Loucy (cell line): Measurements from ENCODE around the gene ATXN7L1.
"Not testable (repeated sequence)": the region's sequence is repeated elsewhere in the genome, so short reads cannot be mapped to it uniquely, and the experiment has no call there.

Experiments used
- H2AFZ ChIP-seq: fragments of 200-600 bp; sonication (generic); 2 replicates; pipeline ENCODE4 v1.6.0; 2016; ENCODE audit warnings: antibody characterized with exemption, mild to moderate bottlenecking, low read length, moderate library complexity
- H3F3A ChIP-seq: fragments of 200-600 bp; 2 replicates; pipeline ENCODE4 v1.6.0; 2016; ENCODE audit warnings: antibody characterized with exemption, low read depth, mild to moderate bottlenecking
- H3K27me3 ChIP-seq: fragments of 200-600 bp; sonication (generic); 2 replicates; pipeline ENCODE4 v1.6.1; 2014; ENCODE audit warnings: low read length, mild to moderate bottlenecking; ENCODE audit not compliant: insufficient read depth, poor library complexity, severe bottlenecking
- H3K36me3 ChIP-seq: fragments of 200-600 bp; sonication (generic); 2 replicates; pipeline ENCODE4 v1.6.1; 2016; ENCODE audit warnings: low read length; ENCODE audit not compliant: insufficient read depth
- H3K4me1 ChIP-seq: fragments of 200-600 bp; sonication (generic); 2 replicates; pipeline ENCODE4 v1.5.1; 2014; ENCODE audit warnings: low read length, mild to moderate bottlenecking; ENCODE audit not compliant: insufficient read depth, poor library complexity, severe bottlenecking
- H3K4me2 ChIP-seq: fragments of 200-600 bp; sonication (generic); 2 replicates; pipeline ENCODE4 v1.6.0; 2014; ENCODE audit warnings: antibody characterized with exemption, low read length, low read depth, mild to moderate bottlenecking; ENCODE audit not compliant: poor library complexity, severe bottlenecking
- H3K4me3 ChIP-seq: fragments of 200-600 bp; sonication (generic); 2 replicates; pipeline ENCODE4 v1.5.1; 2014; ENCODE audit warnings: low read length, mild to moderate bottlenecking, mixed read lengths; ENCODE audit not compliant: poor library complexity, severe bottlenecking
- H3K79me2 ChIP-seq: fragments of 200-600 bp; sonication (generic); 2 replicates; pipeline ENCODE4 v1.6.1; 2014; ENCODE audit warnings: low read length; ENCODE audit not compliant: insufficient read depth
- H3K9ac ChIP-seq: fragments of 200-600 bp; sonication (generic); 2 replicates; pipeline ENCODE4 v1.6.0; 2014; ENCODE audit warnings: mild to moderate bottlenecking, low read depth, low read length, moderate library complexity; ENCODE audit not compliant: poor library complexity, severe bottlenecking
- H3K9me2 ChIP-seq: fragments of 200-600 bp; sonication (generic); replicated peaks from 2 replicates; pipeline ENCODE4 v1.6.1; 2016; ENCODE audit warnings: low read depth, low read length, mixed read lengths
- H3K9me3 ChIP-seq: fragments of 200-600 bp; sonication (generic); 2 replicates; pipeline ENCODE4 v1.6.1; 2014; ENCODE audit warnings: mild to moderate bottlenecking, antibody characterized with exemption, low read length, low read depth; ENCODE audit not compliant: insufficient read depth
- H4K20me1 ChIP-seq: fragments of 200-600 bp; sonication (generic); 2 replicates; pipeline ENCODE4 v1.6.0; 2014; ENCODE audit warnings: antibody characterized with exemption, low read length, mild to moderate bottlenecking; ENCODE audit not compliant: insufficient read depth, poor library complexity, severe bottlenecking
- EZH2phosphoT487 ChIP-seq: fragments of 200-600 bp; IDR thresholded peaks from 2 replicates; pipeline ENCODE4 v1.6.1; 2018; ENCODE audit warnings: antibody characterized with exemption, mild to moderate bottlenecking, moderate library complexity, borderline replicate concordance
- TF ChIP-seq, protein P1 (sequence below): fragments of 200-600 bp; sonication (generic); conservative IDR thresholded peaks from 2 replicates; pipeline ENCODE4 v1.5.1; 2014; ENCODE audit warnings: mild to moderate bottlenecking, antibody characterized with exemption, low read length

ATXN7L1 gene

DNA sequence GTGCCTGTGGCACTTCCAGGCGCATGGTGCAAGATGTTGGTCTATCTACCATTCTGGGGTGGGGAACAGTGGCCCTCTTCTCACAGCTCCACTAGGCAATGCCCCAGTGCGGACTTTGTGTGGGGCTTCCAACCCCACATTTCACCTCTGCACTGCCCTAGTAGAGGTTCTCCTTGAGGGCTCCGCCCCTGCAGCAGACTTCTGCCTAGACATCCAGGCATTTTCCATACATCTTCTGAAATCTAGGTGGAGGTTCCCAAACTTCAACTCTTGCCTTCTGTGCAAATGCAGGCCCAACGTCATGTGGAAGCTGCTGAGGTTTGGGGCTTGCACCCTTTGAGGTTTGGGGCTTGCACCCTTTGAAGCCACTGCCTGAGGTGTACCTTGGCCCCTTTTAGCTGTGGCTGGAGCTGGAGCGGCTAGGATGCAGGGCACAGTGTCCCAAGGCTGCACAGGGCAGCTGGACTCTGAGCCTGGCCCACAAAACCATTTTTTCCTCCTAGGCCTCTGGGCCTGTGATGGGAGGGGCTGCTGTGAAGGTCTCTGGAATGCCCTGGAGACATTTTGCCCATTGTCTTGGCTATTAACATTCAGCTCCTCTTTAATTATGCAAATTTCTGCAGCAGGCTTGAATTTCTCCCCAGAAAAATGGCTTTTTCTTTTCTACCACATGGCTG is 164.5 kb downstream of the ATXN7L1 start:
- Histone ChIP-seq H3K4me2 (no peak overlapping the region), H3K79me2 (no peaks in the 10 kb centered on the region), H3K4me3 (no peak overlapping the region), H2AFZ (no peak overlapping the region), H4K20me1 (no peaks in the 10 kb centered on the region), H3F3A (no peaks in the 10 kb centered on the region), H3K9me3 (peaks cover 18% of the 10 kb centered on the region; the same call in 1 of the 2 replicates), H3K27me3 (no peaks in the 10 kb centered on the region), H3K4me1 (peaks cover 17% of the 10 kb centered on the region), H3K9ac (no peak overlapping the region), H3K36me3 (no peaks in the 10 kb centered on the region), H3K9me2 (no peaks in the 10 kb centered on the region)
- TF ChIP-seq, protein P1, sequence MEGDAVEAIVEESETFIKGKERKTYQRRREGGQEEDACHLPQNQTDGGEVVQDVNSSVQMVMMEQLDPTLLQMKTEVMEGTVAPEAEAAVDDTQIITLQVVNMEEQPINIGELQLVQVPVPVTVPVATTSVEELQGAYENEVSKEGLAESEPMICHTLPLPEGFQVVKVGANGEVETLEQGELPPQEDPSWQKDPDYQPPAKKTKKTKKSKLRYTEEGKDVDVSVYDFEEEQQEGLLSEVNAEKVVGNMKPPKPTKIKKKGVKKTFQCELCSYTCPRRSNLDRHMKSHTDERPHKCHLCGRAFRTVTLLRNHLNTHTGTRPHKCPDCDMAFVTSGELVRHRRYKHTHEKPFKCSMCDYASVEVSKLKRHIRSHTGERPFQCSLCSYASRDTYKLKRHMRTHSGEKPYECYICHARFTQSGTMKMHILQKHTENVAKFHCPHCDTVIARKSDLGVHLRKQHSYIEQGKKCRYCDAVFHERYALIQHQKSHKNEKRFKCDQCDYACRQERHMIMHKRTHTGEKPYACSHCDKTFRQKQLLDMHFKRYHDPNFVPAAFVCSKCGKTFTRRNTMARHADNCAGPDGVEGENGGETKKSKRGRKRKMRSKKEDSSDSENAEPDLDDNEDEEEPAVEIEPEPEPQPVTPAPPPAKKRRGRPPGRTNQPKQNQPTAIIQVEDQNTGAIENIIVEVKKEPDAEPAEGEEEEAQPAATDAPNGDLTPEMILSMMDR = no peak
- no peak for TF ChIP-seq EZH2phosphoT487

DNA sequence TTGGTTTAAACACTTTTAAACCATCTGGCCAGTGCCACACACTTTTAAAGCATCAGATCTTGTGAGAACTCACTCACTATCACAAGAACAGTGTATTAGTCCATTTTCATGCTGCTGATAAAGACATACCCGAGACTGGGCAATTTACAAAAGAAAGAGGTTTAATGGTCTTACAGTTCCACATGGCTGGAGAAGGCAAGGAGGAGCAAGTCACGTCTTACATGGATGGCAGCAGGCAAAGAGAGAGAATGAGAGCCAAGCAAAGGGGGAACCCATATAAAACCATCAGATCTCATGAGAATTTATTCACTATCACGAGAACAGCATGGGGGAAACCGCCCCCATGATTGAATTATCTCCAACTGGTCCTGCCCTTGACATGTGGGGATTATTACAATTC is 165.7 kb downstream of the ATXN7L1 start:
- not testable (repeated sequence) for H4K20me1 ChIP-seq, H3K36me3 ChIP-seq, H3K9ac ChIP-seq, H3K79me2 ChIP-seq, H3K4me2 ChIP-seq, H3F3A ChIP-seq, H3K9me2 ChIP-seq, H3K4me3 ChIP-seq, H3K27me3 ChIP-seq, H2AFZ ChIP-seq
- Histone ChIP-seq H3K9me3 (peaks cover 18% of the 10 kb centered on the region; the same call in 1 of the 2 replicates), H3K4me1 (peaks cover 17% of the 10 kb centered on the region)

DNA sequence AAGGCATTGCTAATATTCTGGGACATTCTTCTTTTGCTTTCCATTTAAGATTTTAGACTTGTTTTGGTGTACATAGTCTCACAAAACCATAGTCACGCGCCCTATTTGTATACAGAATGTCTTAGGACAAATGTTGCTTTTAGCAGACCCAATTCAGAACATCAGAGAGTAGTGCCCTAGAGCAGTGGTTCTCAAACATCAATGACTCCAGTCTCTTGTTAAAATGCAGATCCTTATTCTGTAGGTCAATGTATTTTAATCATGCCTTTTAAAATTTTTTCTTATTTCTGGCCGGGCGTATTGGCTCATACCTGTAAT is 167.7 kb downstream of the ATXN7L1 start:
- H3K9me3 ChIP-seq = peaks cover 18% of the 10 kb centered on the region; the same call in 1 of the 2 replicates
- H4K20me1 ChIP-seq = no peaks in the 10 kb centered on the region
- no peak overlapping the region for H3K4me3 ChIP-seq
- H3K9me2 ChIP-seq = no peaks in the 10 kb centered on the region
- H3K79me2 ChIP-seq = no peaks in the 10 kb centered on the region
- no peaks in the 10 kb centered on the region for H3K36me3 ChIP-seq
- no peak overlapping the region for H3K9ac ChIP-seq
- H3F3A ChIP-seq = no peaks in the 10 kb centered on the region
- H2AFZ ChIP-seq = no peak overlapping the region
- TF ChIP-seq EZH2phosphoT487 = no peak
- TF ChIP-seq, protein P1 = no peak
- peaks cover 17% of the 10 kb centered on the region for H3K4me1 ChIP-seq
- no peaks in the 10 kb centered on the region for H3K27me3 ChIP-seq
- no peak overlapping the region for H3K4me2 ChIP-seq
